T-helper 2 cell (primary cell): Measurements from ENCODE around the gene KDF1.

Experiments
- DNase-seq, 5 experiments: peaks; one replicate each; pipeline versions ENCODE4 v3.0.0 to v3.0.0-alpha.2; 2012 to 2022
- total RNA-seq, 2 donors: gene quantifications; one replicate each; lab custom pipeline; 2026; lab: John Stamatoyannopoulos, UW

KDF1 gene, protein sequence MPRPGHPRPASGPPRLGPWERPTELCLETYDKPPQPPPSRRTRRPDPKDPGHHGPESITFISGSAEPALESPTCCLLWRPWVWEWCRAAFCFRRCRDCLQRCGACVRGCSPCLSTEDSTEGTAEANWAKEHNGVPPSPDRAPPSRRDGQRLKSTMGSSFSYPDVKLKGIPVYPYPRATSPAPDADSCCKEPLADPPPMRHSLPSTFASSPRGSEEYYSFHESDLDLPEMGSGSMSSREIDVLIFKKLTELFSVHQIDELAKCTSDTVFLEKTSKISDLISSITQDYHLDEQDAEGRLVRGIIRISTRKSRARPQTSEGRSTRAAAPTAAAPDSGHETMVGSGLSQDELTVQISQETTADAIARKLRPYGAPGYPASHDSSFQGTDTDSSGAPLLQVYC
- 0.94 to 1.4 reads per million in 2 donors for total RNA-seq

DNA sequence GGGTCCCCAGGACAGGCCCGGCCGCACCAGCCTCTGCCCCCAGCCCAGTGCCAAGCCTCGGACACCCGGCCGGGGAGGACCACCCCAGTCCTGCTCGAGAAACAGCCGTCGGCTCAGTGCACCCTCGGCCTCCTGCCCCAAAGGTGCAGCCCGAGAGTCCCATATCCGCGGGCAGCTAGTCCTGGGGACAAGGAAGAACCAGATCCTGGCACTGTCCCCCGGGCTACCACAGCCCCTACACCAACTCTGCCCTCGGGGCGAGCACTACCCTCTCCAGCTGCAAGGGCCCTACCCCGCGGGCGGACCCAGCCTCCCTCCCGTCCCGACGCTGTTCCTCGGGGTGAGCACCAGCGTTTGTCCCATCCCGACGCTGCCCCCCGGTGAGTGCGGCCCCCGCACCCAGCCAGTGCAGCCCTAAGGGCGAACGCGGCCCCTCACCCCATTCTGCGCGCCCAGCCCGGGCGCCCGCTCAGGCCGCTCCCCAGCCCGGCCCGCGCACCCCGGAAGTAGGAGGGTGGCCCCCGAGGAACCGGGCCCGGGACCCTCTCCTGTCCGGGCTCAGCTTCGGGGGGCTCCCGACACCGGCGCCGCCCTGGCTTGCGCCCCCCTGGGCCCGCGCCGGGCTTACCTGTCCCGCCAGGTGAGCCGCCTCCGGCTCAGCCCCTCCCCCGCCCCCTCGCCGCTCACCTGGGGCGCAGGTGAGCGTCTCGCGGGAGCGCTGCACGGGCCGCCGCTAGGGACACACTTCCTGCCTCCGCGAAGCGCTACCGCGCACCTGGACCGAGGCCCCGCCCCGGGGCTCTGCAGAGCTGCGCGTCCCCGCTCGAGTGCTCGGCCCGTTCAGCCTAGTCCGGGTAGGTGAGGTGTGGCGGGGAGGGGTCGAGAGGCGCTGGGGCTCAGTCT lies at the start of gene KDF1:
Gene KDF1, minus strand, starts transcription at position 747 of the 903 bp plus-strand sequence. CDS start 8,088 bp downstream, outside the sequence.
- DNase-seq = peak; percentile 19 to 53 (median 33)

DNA sequence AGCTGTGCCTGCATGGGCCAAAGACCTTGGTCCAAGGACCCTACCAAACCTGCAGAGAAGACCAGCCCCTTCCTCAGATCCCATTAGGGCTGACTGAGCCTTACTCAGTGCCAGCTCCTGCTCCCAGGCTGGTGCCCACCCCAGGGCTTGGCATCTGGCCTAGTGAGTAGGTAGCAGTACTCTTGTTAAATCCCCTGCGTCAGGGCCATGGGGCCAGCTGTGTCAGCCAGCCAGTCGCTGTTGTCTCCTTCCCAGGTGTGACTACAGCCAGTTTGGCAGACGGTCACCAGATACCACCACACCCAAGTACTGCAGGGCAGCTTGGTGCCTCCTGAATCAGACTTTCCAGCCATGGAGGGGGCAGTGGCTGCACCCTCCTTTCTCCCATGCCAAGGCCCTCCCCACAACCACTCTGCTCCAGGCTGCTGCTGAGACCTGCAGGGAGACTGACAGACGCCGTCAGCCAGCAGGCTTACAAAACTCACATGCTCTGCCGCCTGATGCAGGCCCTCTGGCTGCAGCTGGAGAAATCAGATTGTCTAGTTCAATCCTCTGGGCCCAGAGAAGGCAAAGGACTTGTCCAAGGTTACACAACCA lies 49.4 kb upstream of the KDF1 start:
- no peak for DNase-seq

DNA sequence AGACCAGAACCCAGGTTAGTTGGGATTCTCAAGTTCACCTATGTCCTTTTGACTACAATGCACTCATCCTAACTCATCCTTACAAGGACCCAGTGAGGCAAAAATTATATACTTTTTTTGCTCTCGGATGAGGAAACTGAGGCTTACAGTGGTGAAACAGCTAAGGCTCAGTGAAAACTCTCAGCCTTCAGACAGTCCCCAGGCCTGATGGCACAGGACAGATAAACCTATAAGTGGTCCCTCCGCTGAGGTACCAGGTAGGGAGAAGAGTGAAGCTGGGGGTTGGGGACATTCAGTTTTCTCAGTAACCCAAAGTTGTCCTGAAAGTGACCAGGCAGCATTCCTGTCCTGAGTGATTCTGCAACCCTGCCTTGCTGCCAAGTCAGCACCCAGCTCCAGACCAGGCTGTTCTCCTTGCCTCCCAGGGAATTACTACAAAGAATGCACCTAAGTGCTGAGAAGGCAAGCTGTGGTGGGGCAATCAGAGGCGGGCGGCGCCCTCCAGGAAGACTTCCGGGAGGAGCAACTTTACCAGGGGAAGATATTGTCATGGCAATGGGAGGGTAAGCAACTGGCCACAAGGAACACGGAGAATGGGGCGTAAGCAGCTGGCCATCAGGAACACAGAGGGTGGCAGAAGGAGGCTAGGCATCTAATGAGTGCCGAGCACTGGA lies 47.8 kb upstream of the KDF1 start:
- DNase-seq = no peak

DNA sequence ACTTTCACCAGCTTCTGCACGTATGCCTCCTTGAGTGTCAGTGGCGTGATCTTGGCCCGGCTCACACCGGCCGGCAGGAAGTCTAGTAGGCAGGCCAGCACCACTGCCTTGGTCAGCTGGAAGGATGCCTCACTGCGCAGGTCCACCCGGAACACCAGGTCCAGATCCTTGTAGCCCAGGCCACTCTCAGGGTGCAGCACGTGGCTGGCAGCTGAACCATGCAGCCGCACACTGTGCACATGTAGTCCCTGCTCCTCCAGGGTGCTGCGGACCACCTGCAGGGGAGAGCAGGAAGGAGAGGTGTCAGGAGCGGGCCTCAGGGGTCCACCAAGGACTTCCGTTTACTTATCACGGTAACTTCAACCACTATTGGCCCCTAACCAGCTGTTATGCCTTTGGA lies 46.4 kb upstream of the KDF1 start:
- no peak for DNase-seq

DNA sequence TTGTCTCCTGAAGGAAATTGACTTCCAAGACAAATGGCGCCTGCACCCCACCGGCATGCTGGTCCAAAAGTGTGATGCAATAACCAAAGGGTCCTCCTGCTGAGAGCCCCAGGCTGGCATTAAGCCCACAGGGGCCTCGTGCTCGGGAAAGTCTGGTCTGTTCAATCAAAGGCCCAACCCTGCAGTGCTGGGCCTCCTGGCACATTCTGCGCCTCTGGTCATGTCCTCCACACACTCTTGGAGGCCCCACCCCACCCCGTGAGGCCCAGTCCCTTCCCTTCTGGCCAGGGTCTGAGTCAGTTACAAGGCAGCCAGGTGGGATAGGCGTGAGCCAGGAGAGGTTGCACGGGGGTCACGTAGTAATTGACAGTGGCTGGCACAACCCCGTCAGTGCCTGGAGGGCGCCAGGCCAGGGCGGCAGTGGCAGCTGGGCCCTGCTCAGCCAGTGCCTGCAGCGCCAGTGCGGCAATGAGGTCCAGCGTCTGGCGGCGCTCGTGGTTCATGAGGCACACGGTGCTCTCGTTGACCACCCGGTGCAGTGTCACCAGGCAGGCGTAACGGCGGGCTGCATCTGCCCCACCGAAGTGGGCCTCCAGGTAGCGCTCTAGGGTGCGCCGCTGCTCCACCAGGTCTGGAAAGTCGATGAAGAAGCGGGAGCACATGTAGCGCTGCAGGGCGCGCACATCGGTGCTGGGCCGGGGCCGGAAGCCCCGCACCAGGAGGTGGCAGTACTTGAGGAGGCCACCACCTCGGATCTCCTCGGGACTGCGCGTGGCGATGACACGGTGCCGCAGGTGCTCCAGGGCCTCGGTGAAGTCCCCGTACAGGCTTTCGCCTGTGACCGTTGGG lies 45.6 kb upstream of the KDF1 start:
- DNase-seq = no peak

DNA sequence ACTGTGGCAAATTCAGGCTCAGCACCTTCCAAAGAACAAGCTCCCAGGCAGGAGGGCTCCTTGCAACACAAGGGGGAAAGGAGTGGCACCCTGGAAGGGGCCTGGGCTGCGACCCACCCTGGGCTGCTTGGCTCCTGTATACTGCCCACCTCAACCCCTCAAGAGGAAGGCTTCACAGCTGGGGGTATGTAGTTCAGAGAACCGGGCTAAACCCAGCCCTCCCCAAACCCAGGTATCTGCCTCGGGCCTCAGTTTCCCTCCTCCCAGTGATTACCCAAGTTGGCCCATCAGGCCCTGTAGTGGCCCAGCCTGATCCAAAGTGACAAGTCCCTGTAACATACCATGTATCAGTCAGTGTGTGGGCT lies 44.9 kb upstream of the KDF1 start:
- DNase-seq = no peak

DNA sequence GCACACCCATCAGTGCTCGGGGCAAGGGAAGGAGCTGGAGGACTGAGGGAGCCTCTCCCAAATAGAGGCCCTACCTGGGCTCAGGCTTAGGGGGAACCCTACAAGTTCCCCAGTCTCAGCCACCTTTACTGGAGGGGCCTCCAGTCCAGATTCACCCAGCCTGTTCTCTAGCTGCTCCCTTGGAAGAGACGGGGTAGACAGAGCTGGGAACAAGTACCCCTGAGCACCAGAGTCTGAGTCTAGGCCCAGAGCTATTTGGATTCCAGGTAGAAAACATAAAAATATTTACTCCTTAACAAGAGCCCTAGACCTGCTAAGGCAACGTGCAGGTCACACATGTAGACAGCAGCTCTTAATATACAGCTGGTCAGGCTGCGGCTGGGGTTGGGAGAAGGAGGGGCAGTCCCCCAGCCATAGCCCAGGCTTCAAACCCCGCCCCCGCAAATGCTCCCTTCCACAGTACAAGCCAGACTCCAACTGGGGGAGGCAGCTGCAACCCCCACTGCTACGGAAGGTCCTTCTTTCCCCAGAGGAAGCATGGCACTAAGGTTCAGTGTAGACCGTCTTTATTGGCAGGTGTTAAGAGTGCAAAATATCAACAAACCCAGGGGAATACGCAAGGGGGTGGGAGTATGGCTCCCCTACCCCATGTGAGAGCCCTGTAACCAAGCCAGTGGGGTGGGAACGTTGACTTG lies 44.4 kb upstream of the KDF1 start:
- no peak for DNase-seq

DNA sequence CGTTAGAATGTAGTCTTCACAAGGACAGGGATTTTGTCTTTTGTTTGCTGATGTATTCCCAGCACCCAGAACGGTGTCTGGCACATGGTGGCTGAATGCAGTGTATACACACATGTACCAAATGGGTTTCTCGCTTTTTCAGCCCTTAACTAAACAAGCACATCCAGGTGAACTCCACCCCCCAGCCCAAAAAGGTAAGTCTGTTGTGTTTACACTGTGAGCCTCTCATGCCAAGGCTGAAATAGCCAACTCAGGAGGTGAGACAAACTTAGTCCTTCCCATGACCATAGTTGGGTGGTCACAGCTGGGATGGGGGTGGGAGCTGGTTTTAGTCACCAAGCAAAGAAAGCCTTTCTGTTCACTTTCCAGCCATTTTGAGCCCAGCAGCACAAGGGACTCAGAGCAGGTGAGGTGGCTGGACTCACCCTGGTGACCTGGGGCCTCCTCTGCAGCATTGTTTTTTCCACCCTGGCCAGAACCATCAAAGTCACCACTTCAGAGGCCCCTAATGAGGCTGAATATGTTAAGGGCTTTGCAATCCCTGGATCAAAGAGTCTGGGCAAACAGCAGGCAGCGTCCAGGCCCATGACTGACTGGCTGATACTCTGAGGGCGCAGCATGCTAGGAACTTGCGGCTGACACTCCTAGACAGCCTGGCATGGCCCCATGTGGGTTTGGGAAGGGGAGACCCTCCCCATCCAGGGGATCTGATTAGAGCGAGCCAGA lies 43.6 kb upstream of the KDF1 start:
- no peak for DNase-seq

DNA sequence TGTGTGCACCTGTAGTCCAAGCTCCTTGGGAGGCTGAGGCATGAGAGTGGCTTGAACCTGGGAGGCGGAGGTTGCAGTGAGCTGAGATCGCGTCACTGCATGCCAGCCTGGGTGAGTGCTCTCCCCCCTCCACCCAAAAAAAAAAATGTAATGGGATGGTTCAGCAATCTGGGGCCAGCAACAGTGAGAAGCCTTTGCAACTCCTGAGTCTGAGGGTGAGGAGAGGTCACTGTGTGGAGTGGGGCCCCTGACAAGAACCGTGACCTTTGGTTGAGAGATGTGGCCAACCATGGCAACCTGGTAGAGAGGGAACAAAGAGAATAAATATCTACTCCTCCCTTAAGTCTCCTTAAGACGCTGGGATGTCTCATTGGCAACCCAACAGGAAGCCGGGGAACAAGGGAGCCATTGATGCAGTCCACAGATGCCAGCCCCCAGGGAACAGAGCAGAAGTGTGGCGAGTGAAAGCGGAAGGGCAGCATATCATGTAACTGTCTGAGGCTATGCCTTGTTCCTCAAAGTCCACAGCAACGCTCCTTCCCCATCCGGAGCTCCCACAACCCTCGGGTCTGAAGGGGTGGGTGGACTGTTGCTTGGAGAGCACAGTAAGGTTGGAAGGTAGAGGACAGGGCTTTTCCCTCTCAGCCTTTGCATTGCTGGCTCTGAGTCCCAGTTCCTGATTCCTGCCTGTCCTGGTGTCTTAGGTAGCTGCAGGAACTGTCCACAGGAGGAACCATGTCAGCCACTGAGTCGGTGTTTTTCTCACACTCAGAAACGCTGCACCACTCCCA lies 41.5 kb upstream of the KDF1 start:
- no peak for DNase-seq

DNA sequence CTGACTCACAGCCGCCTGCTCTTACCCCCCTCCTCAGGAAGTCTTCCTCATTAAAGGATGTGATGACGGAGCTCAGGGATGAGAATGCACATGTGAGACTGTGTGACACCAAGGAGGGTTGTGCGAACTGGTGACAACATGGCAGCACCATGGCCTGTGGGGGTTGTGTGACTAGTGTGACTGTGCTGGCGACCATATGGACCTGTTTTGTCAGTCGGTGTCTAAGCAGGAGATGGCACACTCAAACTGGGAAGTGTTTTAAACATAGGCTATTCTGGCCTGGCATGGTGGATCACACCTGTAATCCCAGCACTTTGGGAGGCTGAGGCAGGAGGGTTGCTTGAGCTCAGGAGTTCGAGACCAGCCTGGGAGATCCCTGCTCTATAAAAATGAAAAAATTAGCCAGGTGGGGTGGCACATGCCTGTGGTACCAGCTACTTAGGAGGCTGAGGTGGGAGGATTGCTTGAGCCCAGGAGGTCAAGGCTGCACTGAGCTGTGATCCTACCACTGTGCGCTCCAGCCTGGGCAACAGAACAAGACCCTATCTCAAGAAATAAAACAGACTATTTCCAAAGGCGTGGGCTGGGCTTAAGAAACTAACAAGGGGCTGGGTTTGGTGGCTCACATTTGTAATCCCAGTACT lies 40.7 kb upstream of the KDF1 start:
- DNase-seq = no peak

DNA sequence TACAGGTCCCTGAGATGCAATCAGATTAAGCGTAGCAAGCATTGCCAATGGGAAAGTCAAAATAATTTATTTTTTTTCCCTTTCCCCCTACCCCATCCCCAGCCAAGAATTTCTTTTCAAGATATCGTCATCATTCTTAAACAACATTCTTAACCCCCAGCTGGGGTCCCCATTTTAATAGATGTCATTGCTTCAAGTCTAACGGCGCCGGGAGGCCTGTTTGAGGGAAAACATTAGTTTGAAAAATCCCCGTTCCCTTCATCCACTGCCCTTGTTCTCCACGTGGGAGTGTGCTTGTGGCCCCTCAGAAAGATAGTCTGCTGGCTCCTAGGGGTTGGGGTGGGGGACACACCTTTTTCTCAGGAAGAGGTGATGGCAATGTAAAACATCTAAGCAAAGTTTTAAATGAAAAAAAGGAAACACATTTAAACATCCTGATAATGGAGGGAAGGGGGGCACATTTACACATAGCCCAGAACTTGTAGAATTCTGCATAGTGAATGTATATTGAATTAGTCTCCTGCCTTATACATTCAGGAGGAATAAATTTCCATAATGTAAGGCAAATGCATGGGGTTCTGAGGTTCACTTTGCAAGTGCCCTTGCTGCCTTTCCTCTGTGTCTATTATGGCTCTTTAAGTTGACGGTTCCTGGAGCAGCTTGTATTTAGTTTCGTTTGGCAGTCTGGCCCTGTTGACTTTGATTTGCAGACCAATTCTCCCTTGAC lies 40.0 kb upstream of the KDF1 start:
- no peak for DNase-seq

DNA sequence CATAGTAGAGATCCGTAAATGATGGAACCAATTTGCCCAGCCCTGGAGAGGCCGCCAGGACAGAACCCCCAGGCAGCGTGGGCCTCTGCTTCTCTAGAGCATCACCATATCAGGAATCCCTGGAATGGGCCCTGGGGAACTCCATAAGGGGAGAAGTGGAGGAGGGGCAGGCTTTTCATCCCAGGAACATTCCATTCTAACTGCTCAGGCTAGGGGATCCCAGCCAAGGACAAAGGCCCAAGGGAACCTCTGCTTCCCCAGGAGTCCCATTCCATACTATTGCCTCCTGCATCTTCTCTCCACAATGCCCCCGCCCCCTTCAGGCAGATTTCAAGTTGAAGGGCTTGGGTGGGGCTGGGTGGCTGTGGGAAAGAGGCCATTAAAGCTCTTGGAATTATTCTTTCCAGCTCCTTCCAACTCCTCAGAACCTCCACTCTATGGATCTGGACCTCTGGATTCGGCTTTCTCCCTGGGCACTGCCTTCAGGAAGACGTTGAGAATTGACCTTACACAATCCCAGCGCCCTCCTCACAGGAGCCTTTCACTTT lies 39.2 kb upstream of the KDF1 start:
- no peak for DNase-seq

DNA sequence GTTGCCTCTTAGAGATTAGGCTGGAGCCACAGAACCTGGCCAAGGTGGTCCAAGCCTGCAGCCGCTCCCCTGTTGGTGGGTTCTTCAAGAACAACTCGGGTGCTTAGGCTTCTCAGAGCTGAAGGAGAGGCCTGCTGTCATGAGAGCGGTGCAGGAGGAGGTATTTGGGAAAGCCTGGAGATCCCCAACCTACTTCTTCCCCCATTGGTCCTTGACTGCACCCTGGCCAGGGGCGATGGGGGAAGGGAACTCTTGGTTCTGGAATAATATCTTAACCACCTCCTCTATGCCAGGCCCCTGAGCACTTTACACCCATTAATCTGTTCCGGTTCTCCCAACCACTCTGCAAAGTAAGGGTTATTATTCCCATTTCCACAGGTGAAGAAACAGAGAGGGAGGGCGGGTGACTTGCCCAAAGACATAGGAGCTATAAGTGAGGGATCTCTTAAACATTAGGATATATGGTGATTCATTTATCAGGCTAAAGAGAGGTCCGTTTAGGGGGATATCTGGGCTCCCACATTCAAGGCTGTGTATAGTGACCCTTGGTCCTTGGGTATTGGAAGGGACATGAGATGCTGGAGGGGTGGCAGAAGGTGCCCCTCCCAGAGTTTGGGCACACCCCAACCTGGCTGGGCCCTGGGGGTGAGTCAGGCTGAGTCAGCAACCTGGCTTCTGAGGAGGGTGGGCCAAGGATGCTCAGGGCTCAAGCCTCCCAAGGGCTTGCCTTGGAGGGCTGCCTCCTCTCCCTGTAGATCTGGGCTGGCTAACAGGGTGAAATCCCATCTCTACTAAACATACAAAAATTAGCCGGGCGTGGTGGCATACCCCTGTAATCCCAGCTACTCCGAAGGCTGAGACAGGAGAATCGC lies 38.4 kb upstream of the KDF1 start:
- DNase-seq = no peak

DNA sequence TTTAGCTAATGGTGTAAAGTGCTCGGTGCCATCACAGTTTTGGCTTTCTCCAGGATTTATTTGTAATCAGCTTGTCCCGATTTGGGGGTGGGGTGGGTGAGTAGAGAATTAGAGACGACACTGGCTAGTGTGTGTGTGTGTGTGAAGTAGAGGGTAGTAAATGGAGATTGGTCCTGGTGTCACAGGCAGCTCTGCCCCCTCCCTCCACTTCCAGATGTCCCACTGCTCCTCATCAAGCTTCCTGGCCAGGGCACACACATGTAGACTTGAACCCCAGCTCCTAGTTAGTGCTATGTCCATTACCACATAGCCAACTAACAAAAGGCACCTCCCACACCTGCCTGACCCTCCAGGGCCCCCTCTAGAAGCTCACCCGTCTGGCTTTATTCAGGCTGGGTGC lies 36.4 kb upstream of the KDF1 start:
- DNase-seq = no peak

DNA sequence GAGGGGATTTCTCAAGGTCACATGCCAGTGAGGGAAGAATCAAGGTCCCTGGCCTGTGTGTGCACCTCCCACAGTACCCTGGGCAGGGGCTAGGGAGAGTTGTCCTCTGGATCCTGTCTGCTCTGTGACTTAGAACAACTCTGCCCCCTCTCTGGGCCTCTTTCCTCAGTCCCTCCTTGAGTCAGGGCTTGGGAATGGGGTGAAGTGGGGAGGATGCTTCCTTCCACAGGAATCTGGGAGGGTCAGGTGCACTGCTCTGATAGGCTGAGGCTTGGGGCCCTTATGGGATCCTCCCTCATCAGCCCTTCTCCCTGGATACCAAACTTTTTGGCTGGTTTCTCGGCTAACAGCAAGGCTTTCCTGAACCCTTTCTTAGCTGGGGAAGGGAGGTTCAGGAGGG lies 35.8 kb upstream of the KDF1 start:
- DNase-seq = no peak

DNA sequence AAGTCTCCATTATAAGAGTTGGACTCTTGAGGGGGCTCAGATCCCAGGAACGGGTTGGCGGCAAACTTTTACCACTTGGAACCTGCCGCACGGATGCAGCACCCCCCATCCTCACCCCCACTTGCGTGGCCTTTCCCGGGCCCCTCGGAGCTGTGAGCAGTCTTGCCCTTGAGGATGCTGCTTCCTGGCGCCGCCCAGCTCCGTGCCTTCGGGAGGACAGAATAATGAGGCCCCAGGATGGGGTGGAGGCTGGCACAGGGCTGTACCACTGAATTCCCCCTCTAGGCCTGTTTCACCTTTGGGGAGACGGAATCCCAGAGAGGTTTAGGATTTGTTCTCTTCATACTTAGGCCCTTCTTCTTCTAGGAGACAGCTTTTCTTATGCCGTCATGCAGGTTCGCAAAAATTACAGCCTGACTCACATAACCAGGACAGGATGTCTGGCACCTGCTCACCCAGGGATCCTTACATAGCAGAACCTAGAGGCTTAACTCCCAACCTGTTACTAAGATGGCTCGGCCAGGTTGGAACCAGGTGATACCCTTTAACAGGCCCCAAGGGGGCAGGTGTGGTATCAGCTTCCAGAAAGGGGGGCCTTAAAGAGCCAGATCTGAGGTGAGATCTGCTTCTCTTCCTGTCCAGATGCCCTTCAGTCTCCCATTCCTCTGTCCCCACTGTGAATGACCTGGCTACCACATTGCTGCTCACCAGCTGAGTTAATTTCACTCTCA lies 34.7 kb upstream of the KDF1 start:
- no peak for DNase-seq
